CD1c-positive myeloid dendritic cell (primary cell): ENCODE data around the gene SLC25A28.

Source experiments
- DNase-seq: peaks from one replicate; pipeline ENCODE4 v3.0.0-alpha.2; 2016; ENCODE audit errors: extremely low spot score

SLC25A28 gene

DNA sequence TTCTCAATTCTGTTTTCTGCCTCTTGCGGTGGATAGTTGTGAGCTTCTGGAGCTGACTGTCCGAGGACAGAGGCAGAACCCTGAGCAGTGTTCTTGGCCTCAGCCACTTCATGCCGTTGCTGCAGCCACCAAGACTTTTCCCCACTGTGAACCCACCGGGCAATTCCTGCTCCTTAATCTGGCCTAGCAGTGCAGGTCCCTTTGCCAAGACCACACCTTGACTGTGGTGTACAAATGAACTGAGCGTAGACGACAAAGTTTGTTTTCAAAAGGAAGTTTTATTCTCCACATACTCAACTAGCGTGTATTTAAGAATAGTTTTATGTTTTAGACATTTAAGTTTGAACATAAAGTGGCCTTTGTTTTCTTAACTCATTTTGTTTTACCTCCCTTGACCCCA is 29.4 kb downstream of the SLC25A28 start:
- no peak for DNase-seq

DNA sequence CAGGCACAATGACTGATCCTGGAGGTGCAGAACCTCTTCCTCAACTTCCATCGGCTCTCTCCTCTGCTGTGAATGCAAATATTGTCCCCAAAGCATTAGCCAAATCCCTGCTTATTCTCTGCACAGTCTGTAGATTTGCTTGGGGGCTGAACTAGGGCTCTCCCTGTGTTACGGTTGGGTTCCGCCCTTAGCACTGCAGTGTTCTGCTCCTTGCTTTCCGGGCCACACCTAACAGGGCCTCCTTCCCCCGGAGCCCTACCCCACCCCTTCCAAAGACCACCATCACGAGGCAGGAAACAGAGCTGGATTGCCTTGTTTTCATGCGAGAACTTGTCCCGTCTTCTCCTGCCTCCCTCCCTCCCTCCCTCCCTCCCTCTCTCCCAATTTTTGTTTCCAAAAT is 36.6 kb downstream of the SLC25A28 start:
- no peak for DNase-seq

DNA sequence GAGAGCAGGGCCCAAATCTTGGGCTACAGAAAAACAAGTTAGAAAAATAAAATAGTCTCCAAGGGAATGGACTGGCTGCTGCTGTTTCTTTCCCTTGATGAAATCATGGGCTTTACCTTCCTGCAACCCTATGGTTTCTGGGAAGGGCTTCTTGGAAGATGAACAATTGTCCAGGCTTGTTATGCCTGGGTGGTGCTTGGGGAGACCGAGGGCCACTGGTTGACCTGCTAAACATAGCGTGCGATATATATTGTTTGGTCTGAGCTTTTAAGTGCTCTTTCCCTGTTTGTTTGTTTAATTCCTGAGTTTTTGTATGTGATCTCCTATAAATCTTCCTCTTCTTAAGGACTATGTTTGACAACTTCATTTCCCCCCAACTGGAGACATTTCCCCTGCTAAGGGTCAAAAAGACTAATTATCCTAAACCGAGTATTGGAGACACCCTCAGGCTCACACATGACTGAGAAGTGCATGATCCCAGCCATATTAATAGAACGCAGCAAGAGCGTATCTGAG is 37.9 kb downstream of the SLC25A28 start:
- DNase-seq, result no peak

DNA sequence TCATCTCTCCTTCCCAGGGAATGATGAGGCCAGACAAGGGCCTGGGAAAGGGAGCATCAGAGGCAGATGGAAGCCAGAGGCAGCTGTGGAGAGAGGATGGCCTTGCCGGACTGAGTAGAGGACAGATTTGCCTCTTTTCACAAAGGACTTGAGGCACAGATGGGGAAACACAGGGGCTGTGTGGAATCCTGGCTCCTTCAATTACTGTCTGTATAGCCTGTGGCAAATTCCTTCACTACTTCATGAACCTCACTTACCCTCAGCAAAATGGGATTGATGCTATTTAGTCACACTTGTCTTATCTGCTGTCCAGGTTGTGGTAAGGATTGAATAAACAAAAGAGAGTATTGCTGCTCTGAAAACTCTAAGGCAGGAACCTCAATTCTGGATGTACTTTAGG is 40.3 kb downstream of the SLC25A28 start:
- DNase-seq, result no peak

DNA sequence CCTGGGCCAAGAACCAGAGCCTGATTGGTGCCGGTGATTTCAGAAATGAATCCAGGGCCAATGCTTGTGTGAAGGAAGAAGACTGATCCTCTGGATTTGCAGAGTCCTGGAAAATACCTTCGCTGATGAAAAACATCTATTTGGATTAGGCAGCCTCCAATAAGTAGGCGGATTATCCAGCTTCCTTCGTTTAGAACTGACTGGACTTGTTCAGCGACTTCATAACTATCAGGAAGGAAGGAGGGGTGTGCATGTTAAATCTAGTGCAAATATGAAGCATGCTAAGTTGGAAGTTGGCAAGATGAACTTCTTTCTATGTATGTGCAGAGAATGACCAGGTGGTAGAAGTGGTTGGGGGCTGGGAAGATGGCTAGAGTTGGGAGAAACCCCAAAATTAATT is 46.4 kb downstream of the SLC25A28 start:
- no peak for DNase-seq

DNA sequence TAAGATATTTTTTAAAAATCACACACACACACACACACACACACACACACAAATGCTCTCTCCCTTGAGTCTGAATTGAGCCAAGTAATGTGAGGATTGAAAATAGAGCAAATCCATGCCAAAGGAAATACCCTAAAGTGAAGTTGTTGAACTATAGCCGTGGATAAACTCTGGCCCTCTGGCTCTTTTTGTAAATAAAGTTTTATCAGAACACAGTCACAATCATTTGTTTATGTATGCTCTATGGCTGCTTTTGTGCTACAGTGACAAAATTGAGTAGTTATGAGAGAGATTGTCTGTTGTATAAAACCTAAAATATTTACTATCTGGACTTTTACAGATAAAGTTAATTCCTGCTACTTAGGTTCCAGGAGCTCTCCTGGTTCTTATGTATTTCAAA is 48.4 kb downstream of the SLC25A28 start:
- DNase-seq, result no peak

DNA sequence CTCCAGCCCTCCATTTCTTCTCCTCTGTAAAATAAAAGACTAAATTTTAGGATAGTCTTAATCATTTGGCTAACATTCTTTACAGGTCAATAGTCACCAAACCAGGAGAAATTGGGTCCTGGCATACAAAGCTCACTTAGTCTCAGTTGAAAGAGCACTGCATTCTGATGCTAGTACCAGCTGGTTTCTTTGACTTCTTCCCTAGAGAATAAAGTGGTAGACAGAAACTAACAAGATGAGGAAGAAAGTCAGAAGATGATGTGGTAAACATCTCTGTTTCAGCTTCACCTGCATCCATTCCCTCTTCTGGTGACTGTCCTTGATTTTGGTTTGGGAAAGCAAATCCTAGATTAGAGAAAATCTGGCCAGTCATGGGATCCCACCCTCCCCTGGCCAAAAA is 50.3 kb downstream of the SLC25A28 start:
- DNase-seq, result no peak

DNA sequence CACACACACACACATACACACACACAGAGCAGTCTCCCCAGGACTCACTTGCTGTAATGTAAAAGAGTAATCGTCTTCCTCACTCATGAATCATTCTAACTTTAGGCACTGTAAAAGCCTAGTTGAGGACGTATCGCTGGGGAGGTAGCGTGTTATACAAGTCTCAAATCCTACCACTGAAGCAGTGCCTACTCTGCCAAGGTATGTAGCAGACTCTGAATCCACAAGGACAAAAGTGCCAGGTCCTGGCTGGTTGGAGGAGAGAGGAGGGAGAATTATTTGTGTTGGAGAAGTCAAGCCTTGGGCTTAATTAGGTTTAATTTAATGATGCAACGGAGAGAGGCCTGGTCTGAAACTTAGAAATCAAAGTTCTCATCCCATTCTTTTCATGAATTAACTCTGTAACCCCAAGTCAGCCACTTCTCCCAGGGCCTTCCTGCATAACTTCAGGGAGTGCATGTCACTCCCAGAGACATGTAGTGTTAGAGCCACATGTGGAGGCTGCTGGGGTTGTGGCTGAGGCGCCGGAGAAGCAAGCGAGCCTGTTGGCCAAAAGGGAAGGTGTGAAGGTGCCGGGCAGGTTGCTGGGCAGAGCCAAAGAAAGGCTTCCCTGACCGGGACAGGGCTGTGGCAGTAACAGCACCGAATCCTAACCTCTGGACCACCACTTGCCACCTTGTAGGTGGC is 50.8 kb downstream of the SLC25A28 start:
- no peak for DNase-seq

DNA sequence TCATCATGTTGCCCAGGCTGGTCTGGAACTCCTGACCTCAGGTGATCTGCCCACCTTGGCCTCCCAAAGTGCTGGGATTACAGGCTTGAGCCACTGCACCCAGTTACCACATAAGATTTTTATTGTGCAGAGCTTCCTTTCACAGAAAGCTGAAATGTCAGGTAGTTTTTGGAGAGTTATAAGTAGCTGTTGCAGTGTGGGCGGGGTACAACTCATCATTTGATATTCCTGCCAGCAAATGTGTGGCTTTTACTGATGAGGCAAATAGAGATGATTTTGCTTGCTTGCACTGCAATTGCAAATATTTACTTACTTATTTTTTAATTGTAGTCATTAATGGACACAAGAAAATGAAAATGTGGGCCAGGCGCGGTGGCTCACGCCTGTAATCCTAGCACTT is 55.1 kb downstream of the SLC25A28 start:
- DNase-seq, result no peak

DNA sequence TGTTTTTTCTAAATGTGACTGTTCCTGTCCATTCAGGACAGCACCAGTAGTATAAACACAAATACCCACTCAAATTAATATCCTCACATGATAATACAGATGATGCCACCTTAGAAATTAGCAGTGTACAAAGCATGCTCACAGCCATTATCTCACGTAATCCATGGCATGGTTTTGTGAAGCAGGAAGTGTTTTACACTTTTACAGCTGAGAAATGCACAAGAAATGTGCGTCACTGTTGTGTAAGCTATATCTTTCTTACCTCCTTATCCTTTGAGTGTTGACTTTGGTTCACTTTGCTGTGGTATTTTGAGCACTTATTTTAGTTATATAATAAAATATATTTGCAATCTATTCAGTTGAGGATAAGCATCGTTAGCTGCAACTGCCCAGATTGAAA is 55.9 kb downstream of the SLC25A28 start:
- DNase-seq, result no peak

DNA sequence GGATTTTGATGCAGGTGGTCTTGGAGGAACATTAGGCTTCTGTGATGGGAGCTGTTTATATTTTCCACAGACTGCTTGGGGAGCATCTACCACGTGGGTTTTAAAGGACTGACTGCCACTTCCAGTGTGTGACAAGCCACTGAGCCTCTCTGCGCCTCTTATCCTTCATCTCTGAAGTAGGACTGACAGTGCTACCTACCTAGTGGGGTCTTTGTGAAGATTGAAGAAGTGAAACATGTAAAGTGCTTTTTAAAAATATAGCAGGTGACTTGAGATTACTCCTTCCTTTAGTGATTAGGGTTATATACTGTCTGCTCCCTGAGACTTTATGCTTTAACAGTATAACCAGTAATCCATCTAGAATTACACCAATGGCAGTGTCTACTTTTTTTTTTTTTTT is 57.6 kb downstream of the SLC25A28 start:
- no peak for DNase-seq
